ENCODE results near the gene RPL31. TPM values are rescaled to one million over a fixed set of nuclear protein-coding genes. Genes with fewer than 3 reads are reported as not detected.

Gene RPL31
- total and polyA plus RNA-seq, 8 donors: 272 to 7,137 (median 1,362) TPM

- peaks cover 0 to 27% (median 22%) of the 10 kb centered on the region in 4 donors for H3K36me3 ChIP-seq
- H3K9me3 ChIP-seq: no peaks in the 10 kb centered on the region
- 82 to 93% (median 91%) methylated on average over 11 of the region's 11 CpGs for WGBS, 5 donors
- H3K27me3 ChIP-seq: no peaks in the 10 kb centered on the region
- TF ChIP-seq CTCF (IDR thresholded peaks at IDR 0.05) (no peak), POLR2A (IDR thresholded peaks at IDR 0.05) (no peak), POLR2AphosphoS5 (IDR thresholded peaks at IDR 0.05) (no peak), EP300 (IDR thresholded peaks at IDR 0.05) (no peak)
- intact Hi-C loops (cut with DNase I; ENCODE audit: low total_unique reads): no loop called here
- H3K27ac ChIP-seq: no peak overlapping the region
- peaks cover 6 to 20% (median 12%) of the 10 kb centered on the region in 4 donors for H3K4me1 ChIP-seq
- no peak overlapping the region for H3K4me3 ChIP-seq
- no peak for DNase-seq
Measured at GRCh38 chr2:100953406-100954043, 48.6 kb upstream of the RPL31 start.

- DNase-seq: no peak
- TF ChIP-seq CTCF (IDR thresholded peaks at IDR 0.05): no peak
- TF ChIP-seq EP300 (IDR thresholded peaks at IDR 0.05): no peak
- no peak for TF ChIP-seq POLR2A (IDR thresholded peaks at IDR 0.05)
- no peak for TF ChIP-seq POLR2AphosphoS5 (IDR thresholded peaks at IDR 0.05)
- H3K9me3 ChIP-seq: no peaks in the 10 kb centered on the region
- H3K27me3 ChIP-seq: no peaks in the 10 kb centered on the region
- H3K36me3 ChIP-seq: peaks cover 0 to 25% (median 19%) of the 10 kb centered on the region in 4 donors
- WGBS, 5 donors: 70 to 97% (median 83%) methylated on average over 6 of the region's 6 CpGs
- no peak overlapping the region for H3K27ac ChIP-seq
- peaks cover 10 to 25% (median 18%) of the 10 kb centered on the region in 4 donors for H3K4me1 ChIP-seq
- no peak overlapping the region for H3K4me3 ChIP-seq
- intact Hi-C loops (cut with DNase I; ENCODE audit: low total_unique reads): no loop called here
Measured at GRCh38 chr2:100954044-100954420, 48.1 kb upstream of the RPL31 start.

GRCh38 chr2:100955226-100955625, 46.9 kb upstream of the RPL31 start:
- TF ChIP-seq POLR2A (IDR thresholded peaks at IDR 0.05): no peak
- no peak for TF ChIP-seq CTCF (IDR thresholded peaks at IDR 0.05)
- no peak for TF ChIP-seq EP300 (IDR thresholded peaks at IDR 0.05)
- TF ChIP-seq POLR2AphosphoS5 (IDR thresholded peaks at IDR 0.05): no peak
- Histone ChIP-seq H3K9me3 (no peaks in the 10 kb centered on the region), H3K4me3 (no peak overlapping the region), H3K27me3 (no peaks in the 10 kb centered on the region), H3K36me3 (peaks cover 0 to 13% (median 8%) of the 10 kb centered on the region in 4 donors), H3K27ac (no peak overlapping the region), H3K4me1 (peaks cover 14 to 35% (median 22%) of the 10 kb centered on the region in 4 donors)
- DNase-seq: no peak
- intact Hi-C loops (cut with DNase I; ENCODE audit: low total_unique reads): no loop called here
- WGBS, 5 donors: 92 to 97% (median 95%) methylated on average over 4 of the region's 4 CpGs

GRCh38 chr2:100956081-100956480, 46.0 kb upstream of the RPL31 start:
- Histone ChIP-seq H3K27me3 (no peaks in the 10 kb centered on the region), H3K9me3 (no peaks in the 10 kb centered on the region), H3K4me3 (no peak overlapping the region), H3K36me3 (peaks cover 0 to 11% (median 4%) of the 10 kb centered on the region in 4 donors), H3K4me1 (peaks cover 14 to 30% (median 22%) of the 10 kb centered on the region in 4 donors), H3K27ac (no peak overlapping the region)
- intact Hi-C loops (cut with DNase I; ENCODE audit: low total_unique reads): no loop called here
- TF ChIP-seq EP300 (IDR thresholded peaks at IDR 0.05) (no peak), CTCF (IDR thresholded peaks at IDR 0.05) (no peak), POLR2AphosphoS5 (IDR thresholded peaks at IDR 0.05) (no peak), POLR2A (IDR thresholded peaks at IDR 0.05) (no peak)
- DNase-seq: no peak
- 94 to 98% (median 96%) methylated on average over 5 of the region's 5 CpGs for WGBS, 5 donors

Measured in stomach (tissue), 9 donors.